ENCODE results near the gene INAFM2. TPM values are rescaled to one million over a fixed set of nuclear protein-coding genes. Genes with fewer than 3 reads are reported as not detected.

Gene INAFM2
- polyA plus RNA-seq, 2 of the 4 experiments (the other 2 are of a cell fraction), result 2.8 to 3.8 TPM

DNA sequence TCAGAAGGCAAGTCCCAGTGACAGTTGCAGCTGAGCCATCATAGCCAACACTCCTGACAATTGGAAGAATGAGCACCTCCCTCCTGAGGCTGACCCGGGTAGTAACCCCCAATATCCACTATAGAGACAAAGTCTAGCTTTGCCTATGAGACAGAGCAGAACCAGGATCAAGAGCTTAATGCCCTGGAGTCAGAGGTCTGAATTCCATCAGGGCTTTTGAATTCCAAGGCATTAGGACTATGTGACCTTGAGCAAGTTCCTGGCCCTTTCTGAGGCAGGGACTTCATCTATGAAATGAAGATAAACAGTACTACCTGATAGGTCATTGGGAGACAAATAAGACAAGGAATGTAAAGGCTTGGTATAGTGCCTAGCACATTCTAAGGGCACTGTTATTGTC, 3.1 kb upstream of the INAFM2 start:
- Histone ChIP-seq H3K27ac (no peak overlapping the region), H3K4me3 (no peak overlapping the region), H3K4me2 (no peak overlapping the region), H3K9me3 (no peaks in the 10 kb centered on the region), H3K4me1 (peaks cover 9% of the 10 kb centered on the region; the same call in 1 of the 3 replicates)
- POLR2A ChIA-PET, result no interaction called here
- CTCF ChIA-PET, result interaction anchor here (0.6 to 18.2 kb wide), 20 partner anchors 8 to 370 kb away, joined by 3 to 203 read pairs (median 5); partner anchors contain the start of genes ANKRD63, CCDC9B and PLCB2
- 50% methylated on average over 1 of the region's 1 CpG for WGBS (ENCODE audit: missing lambda C conversion rate)
- ATAC-seq (no peak), FAIRE-seq (no peak), DNase-seq (ENCODE audit: low read depth in 1 of 2, low spot score in 1 of 2) (no peak)
- TF ChIP-seq RAD21 (conservative IDR thresholded peaks at IDR 0.05 in 1 of 2, IDR thresholded peaks at IDR 0.05 in 1 of 2) (no peak), NFE2L2 (conservative IDR thresholded peaks at IDR 0.05; ENCODE audit: low read length) (no peak), RCOR1 (IDR thresholded peaks at IDR 0.05; ENCODE audit: low read depth, low read length) (no peak), JUN (IDR thresholded peaks at IDR 0.05) (no peak), KDM1A (IDR thresholded peaks at IDR 0.05; ENCODE audit: low read depth) (no peak)
- TF ChIP-seq, protein P1, sequence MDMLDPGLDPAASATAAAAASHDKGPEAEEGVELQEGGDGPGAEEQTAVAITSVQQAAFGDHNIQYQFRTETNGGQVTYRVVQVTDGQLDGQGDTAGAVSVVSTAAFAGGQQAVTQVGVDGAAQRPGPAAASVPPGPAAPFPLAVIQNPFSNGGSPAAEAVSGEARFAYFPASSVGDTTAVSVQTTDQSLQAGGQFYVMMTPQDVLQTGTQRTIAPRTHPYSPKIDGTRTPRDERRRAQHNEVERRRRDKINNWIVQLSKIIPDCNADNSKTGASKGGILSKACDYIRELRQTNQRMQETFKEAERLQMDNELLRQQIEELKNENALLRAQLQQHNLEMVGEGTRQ (IDR thresholded peaks at IDR 0.05), result no peak
- TF ChIP-seq, protein P2, sequence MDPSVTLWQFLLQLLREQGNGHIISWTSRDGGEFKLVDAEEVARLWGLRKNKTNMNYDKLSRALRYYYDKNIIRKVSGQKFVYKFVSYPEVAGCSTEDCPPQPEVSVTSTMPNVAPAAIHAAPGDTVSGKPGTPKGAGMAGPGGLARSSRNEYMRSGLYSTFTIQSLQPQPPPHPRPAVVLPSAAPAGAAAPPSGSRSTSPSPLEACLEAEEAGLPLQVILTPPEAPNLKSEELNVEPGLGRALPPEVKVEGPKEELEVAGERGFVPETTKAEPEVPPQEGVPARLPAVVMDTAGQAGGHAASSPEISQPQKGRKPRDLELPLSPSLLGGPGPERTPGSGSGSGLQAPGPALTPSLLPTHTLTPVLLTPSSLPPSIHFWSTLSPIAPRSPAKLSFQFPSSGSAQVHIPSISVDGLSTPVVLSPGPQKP (IDR thresholded peaks at IDR 0.05; ENCODE audit: low read depth, low read length), result no peak
- TF ChIP-seq, protein P3, sequence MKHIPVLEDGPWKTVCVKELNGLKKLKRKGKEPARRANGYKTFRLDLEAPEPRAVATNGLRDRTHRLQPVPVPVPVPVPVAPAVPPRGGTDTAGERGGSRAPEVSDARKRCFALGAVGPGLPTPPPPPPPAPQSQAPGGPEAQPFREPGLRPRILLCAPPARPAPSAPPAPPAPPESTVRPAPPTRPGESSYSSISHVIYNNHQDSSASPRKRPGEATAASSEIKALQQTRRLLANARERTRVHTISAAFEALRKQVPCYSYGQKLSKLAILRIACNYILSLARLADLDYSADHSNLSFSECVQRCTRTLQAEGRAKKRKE (CRISPR knock-in tag; IDR thresholded peaks at IDR 0.05; ENCODE audit: low read depth), result no peak
- TF ChIP-seq, protein P4, sequence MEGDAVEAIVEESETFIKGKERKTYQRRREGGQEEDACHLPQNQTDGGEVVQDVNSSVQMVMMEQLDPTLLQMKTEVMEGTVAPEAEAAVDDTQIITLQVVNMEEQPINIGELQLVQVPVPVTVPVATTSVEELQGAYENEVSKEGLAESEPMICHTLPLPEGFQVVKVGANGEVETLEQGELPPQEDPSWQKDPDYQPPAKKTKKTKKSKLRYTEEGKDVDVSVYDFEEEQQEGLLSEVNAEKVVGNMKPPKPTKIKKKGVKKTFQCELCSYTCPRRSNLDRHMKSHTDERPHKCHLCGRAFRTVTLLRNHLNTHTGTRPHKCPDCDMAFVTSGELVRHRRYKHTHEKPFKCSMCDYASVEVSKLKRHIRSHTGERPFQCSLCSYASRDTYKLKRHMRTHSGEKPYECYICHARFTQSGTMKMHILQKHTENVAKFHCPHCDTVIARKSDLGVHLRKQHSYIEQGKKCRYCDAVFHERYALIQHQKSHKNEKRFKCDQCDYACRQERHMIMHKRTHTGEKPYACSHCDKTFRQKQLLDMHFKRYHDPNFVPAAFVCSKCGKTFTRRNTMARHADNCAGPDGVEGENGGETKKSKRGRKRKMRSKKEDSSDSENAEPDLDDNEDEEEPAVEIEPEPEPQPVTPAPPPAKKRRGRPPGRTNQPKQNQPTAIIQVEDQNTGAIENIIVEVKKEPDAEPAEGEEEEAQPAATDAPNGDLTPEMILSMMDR (IDR thresholded peaks at IDR 0.05), result no peak

DNA sequence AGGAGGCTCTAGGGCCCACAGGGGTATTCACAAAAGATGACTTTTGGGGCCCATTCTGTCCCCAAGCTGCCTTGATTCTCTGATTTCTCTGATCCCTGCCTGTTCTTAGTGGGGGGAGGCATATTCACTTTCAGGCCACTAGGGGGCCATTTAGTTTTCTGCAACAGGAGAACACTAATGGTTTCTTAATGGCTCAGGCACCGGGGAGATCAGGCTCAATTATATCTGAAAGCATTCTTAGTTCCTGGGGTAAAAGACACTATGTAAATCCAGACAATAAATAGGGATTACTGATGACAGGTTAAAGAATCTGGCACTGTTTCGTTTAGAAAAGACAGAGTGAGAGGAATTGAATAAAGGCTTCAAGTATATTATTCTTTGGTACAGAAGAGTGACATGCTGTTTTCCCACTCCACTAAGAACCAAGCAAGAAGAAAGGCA, 2.5 kb upstream of the INAFM2 start:
- ChIA-PET POLR2A (no interaction called here), CTCF (interaction anchor here (0.8 to 18.2 kb wide), 19 partner anchors 9 to 398 kb away, joined by 3 to 203 read pairs (median 5); partner anchors contain the start of genes CCDC9B and PLCB2)
- FAIRE-seq (no peak), ATAC-seq (peak in 1 of 2 experiments; percentile 74; a peak in 3 of 6 replicates), DNase-seq (ENCODE audit: low read depth in 1 of 2, low spot score in 1 of 2) (peak; percentile 48 to 72)
- H3K4me3 ChIP-seq, result no peak overlapping the region
- no peak overlapping the region for H3K4me2 ChIP-seq
- peaks cover 9% of the 10 kb centered on the region; the same call in 1 of the 3 replicates for H3K4me1 ChIP-seq
- H3K9me3 ChIP-seq, result no peaks in the 10 kb centered on the region
- TF ChIP-seq ESRRA (IDR thresholded peaks at IDR 0.05; ENCODE audit: borderline replicate concordance, low read length), result no peak
- no peak for TF ChIP-seq POLR2A (IDR thresholded peaks at IDR 0.05; ENCODE audit: low read length)
- TF ChIP-seq SMC3 (IDR thresholded peaks at IDR 0.05), result peak; percentile 46; the same call in 1 of the 3 replicates
- TF ChIP-seq, protein P4 (IDR thresholded peaks at IDR 0.05), result peak; percentile 61
- TF ChIP-seq RAD21 (conservative IDR thresholded peaks at IDR 0.05 in 1 of 2, IDR thresholded peaks at IDR 0.05 in 1 of 2), result peak; percentile 29 to 48; a peak in 2 of 5 replicates
- TF ChIP-seq HOXA7 (CRISPR knock-in tag; IDR thresholded peaks at IDR 0.05), result no peak
- no peak for TF ChIP-seq ZNF302 (CRISPR knock-in tag; IDR thresholded peaks at IDR 0.05)
- 0% methylated on average over 2 of the region's 2 CpGs for WGBS (ENCODE audit: missing lambda C conversion rate)
- no peak overlapping the region for H3K27ac ChIP-seq
